ENCODE data around the gene KCNK6. TPM values are rescaled to one million over a fixed set of nuclear protein-coding genes. Genes with fewer than 3 reads are reported as not detected.

Gene KCNK6
- total RNA-seq, 4 donors from 2014 or later = 20.7 to 29.6 (median 25.5) TPM

GRCh38 chr19:38307597-38307996 lies 12.0 kb upstream of the KCNK6 start:
- DNase-seq (ENCODE audit: low spot score in 2 of 2) = no peak
- TF ChIP-seq POLR2A (IDR thresholded peaks at IDR 0.05) = no peak
- TF ChIP-seq CTCF (IDR thresholded peaks at IDR 0.05) = no peak
- intact Hi-C loops (cut with DNase I; ENCODE audit: low total_unique reads) = no loop called here
- no peak overlapping the region for H3K4me3 ChIP-seq (ENCODE audit: low read depth, poor library complexity, severe bottlenecking)
- 86 to 97% methylated on average over 5 to 8 of the region's 8 CpGs for WGBS, 2 donors

GRCh38 chr19:38308006-38308766 lies 11.5 kb upstream of the KCNK6 start:
- H3K4me3 ChIP-seq (ENCODE audit: low read depth, poor library complexity, severe bottlenecking) = no peak overlapping the region
- no peak for DNase-seq (ENCODE audit: low spot score in 2 of 2)
- intact Hi-C loops (cut with DNase I; ENCODE audit: low total_unique reads) = no loop called here
- TF ChIP-seq CTCF (IDR thresholded peaks at IDR 0.05) (no peak), POLR2A (IDR thresholded peaks at IDR 0.05) (no peak)
- 69 to 74% methylated on average over 12 of the region's 12 CpGs for WGBS, 2 donors

GRCh38 chr19:38308926-38309614 lies 10.6 kb upstream of the KCNK6 start:
- WGBS, 2 donors = 81 to 89% methylated on average over 19 to 24 of the region's 24 CpGs
- no peak overlapping the region for H3K4me3 ChIP-seq (ENCODE audit: low read depth, poor library complexity, severe bottlenecking)
- no peak for TF ChIP-seq POLR2A (IDR thresholded peaks at IDR 0.05)
- TF ChIP-seq CTCF (IDR thresholded peaks at IDR 0.05) = no peak
- intact Hi-C loops (cut with DNase I; ENCODE audit: low total_unique reads) = no loop called here
- DNase-seq (ENCODE audit: low spot score in 2 of 2) = no peak

GRCh38 chr19:38309615-38310278 lies 9.9 kb upstream of the KCNK6 start:
- 96 to 100% methylated on average over 3 of the region's 3 CpGs for WGBS, 2 donors
- TF ChIP-seq CTCF (IDR thresholded peaks at IDR 0.05) = no peak
- TF ChIP-seq POLR2A (IDR thresholded peaks at IDR 0.05) = no peak
- intact Hi-C loops (cut with DNase I; ENCODE audit: low total_unique reads) = no loop called here
- no peak overlapping the region for H3K4me3 ChIP-seq (ENCODE audit: low read depth, poor library complexity, severe bottlenecking)
- DNase-seq (ENCODE audit: low spot score in 2 of 2) = no peak

- no peak overlapping the region for H3K4me3 ChIP-seq (ENCODE audit: low read depth, poor library complexity, severe bottlenecking)
- intact Hi-C loops (cut with DNase I; ENCODE audit: low total_unique reads) = no loop called here
- DNase-seq (ENCODE audit: low spot score in 2 of 2) = no peak
- TF ChIP-seq POLR2A (IDR thresholded peaks at IDR 0.05) = no peak
- no peak for TF ChIP-seq CTCF (IDR thresholded peaks at IDR 0.05)
- WGBS, 2 donors = 91 to 97% methylated on average over 2 of the region's 2 CpGs
These were observed 9.4 kb upstream of the KCNK6 start for GRCh38 chr19:38310279-38310670.

All from lower leg skin (tissue), 4 donors.